Measurements from ENCODE around the gene MLLT10. TPM values are rescaled to one million over a fixed set of nuclear protein-coding genes. Genes with fewer than 3 reads are reported as not detected.

Gene MLLT10
- total and polyA plus RNA-seq, 10 of the 15 experiments (the other 5 are each of a cell fraction or from before 2014, with no cell fraction given) = 8.7 to 61.1 (median 28.5) TPM

- Histone ChIP-seq H3K79me2 (ENCODE audit: control insufficient read depth, insufficient read depth, low read length) (peaks cover 4% of the 10 kb centered on the region; the same call in 1 of the 2 replicates), H3K9ac (ENCODE audit: control insufficient read depth, insufficient read depth, low read length) (no peak overlapping the region), H3K9me3 (replicated peaks; ENCODE audit: control insufficient read depth, insufficient read depth, low read length) (no peaks in the 10 kb centered on the region), H3K4me3 (no peak overlapping the region), H3K27ac (ENCODE audit: control insufficient read depth, insufficient read depth) (no peak overlapping the region), H3K27me3 (replicated peaks in 1 of 2; ENCODE audit: control insufficient read depth in 2 of 2, insufficient read depth in 2 of 2, low read length in 1 of 2) (no peaks in the 10 kb centered on the region), H4K20me1 (ENCODE audit: control insufficient read depth, insufficient read depth) (no peaks in the 10 kb centered on the region), H3K4me1 (ENCODE audit: control insufficient read depth, insufficient read depth, low read length) (no peaks in the 10 kb centered on the region; the same call in 1 of the 2 replicates), H3K36me3 (ENCODE audit: control insufficient read depth in 2 of 2, insufficient read depth in 2 of 2, low read length in 1 of 2) (peaks cover 0 to 9% of the 10 kb centered on the region in 2 experiments; a peak in 2 of 4 replicates), H3K4me2 (ENCODE audit: control insufficient read depth, insufficient read depth) (no peak overlapping the region), H2AFZ (ENCODE audit: control insufficient read depth, low read depth, low read length) (no peak overlapping the region)
- RAD21 ChIA-PET (ENCODE audit: unreplicated experiment) = no interaction called here
- TF ChIP-seq ZNF384 (IDR thresholded peaks at IDR 0.05; ENCODE audit: borderline replicate concordance, low read depth, low read length) (no peak), NRF1 (conservative IDR thresholded peaks at IDR 0.05; ENCODE audit: low read depth, low read length) (no peak), SMC3 (IDR thresholded peaks at IDR 0.05; ENCODE audit: borderline replicate concordance, low read length) (no peak), SPI1 (IDR thresholded peaks at IDR 0.05; ENCODE audit: borderline replicate concordance, insufficient read depth, low read depth, low read length) (no peak), POU2F2 (IDR thresholded peaks at IDR 0.05; ENCODE audit: borderline replicate concordance, low read depth, low read length) (no peak), HDGF (IDR thresholded peaks at IDR 0.05) (no peak), CBX3 (IDR thresholded peaks at IDR 0.05; ENCODE audit: borderline replicate concordance, low read depth) (no peak), MAX (IDR thresholded peaks at IDR 0.05; ENCODE audit: low read depth, low read length) (no peak), RBBP5 (conservative IDR thresholded peaks at IDR 0.05) (no peak), CREM (IDR thresholded peaks at IDR 0.05; ENCODE audit: low read depth) (no peak), TCF12 (IDR thresholded peaks at IDR 0.05; ENCODE audit: low read depth, low read length) (no peak), EED (IDR thresholded peaks at IDR 0.05; ENCODE audit: low read depth) (no peak), POLR2AphosphoS2 (IDR thresholded peaks at IDR 0.05; ENCODE audit: low read depth, low read length) (no peak), NFYB (IDR thresholded peaks at IDR 0.05; ENCODE audit: insufficient read depth, low read depth, low read length) (no peak), IRF5 (IDR thresholded peaks at IDR 0.05; ENCODE audit: borderline replicate concordance) (no peak), HCFC1 (IDR thresholded peaks at IDR 0.05; ENCODE audit: low read length) (no peak), POLR2A (IDR thresholded peaks at IDR 0.05; ENCODE audit: low read depth, low read length) (no peak), TCF3 (IDR thresholded peaks at IDR 0.05; ENCODE audit: borderline replicate concordance, insufficient read depth, low read depth, low read length) (no peak), ZBTB40 (IDR thresholded peaks at IDR 0.05; ENCODE audit: borderline replicate concordance) (no peak)
- POLR2A ChIA-PET = interaction anchor here (0.7 kb wide), 1 partner anchor 41 kb away, joined by 3 read pairs; no protein-coding TSS in a partner anchor
- WGBS (ENCODE audit: insufficient coverage, insufficient replicate concordance, low lambda C conversion rate, missing lambda C conversion rate) = 21% methylated on average over 2 of the region's 2 CpGs
- no peak for DNase-seq (ENCODE audit: low read depth, low spot score)
- SMC1A ChIA-PET (ENCODE audit: uncharacterized antibody, unreplicated experiment) = interaction anchor here (1.3 kb wide), 1 partner anchor 294 kb away, joined by 3 read pairs; no protein-coding TSS in a partner anchor
- BruUV-seq (replicated peaks) = no TSS peak
- CTCF ChIA-PET = no interaction called here
- no peak for ATAC-seq
- in situ Hi-C loops (cut with MboI) = no loop called here
- intact Hi-C loops (cut with micrococcal nuclease; ENCODE audit: unreplicated experiment) = no loop called here
- no peak for FAIRE-seq
These were observed 136.4 kb downstream of the MLLT10 start for GRCh38 chr10:21670391-21670790.

All from GM12878 (cell line).